Esophagus (tissue), 2 donors: Measurements from ENCODE around the gene NINL. TPM values are rescaled to one million over a fixed set of nuclear protein-coding genes. Genes with fewer than 3 reads are reported as not detected.
"Not testable (repeated sequence)": the region's sequence is repeated elsewhere in the genome, so short reads cannot be mapped to it uniquely, and the experiment has no call there.

Experiments
- H3K27ac ChIP-seq, 2 donors: one replicate each; pipeline ENCODE4 v1.5.1; 2013; ENCODE audit warnings: low read depth in 2 of 2, mild to moderate bottlenecking in 2 of 2, inconsistent platforms in 1 of 2, low read length in 1 of 2, moderate library complexity in 1 of 2
- H3K27me3 ChIP-seq, 2 donors: one replicate each; pipeline ENCODE4 v1.6.1; 2013; ENCODE audit warnings: low read length in 2 of 2, control low read depth in 1 of 2, mild to moderate bottlenecking in 1 of 2; ENCODE audit not compliant: insufficient read depth in 2 of 2, control insufficient read depth in 1 of 2
- H3K36me3 ChIP-seq, 2 donors: one replicate each; pipeline ENCODE4 v1.6.1; 2013; ENCODE audit warnings: low read length in 1 of 2; ENCODE audit not compliant: control insufficient read depth in 2 of 2, insufficient read depth in 2 of 2
- H3K4me1 ChIP-seq, 2 donors: one replicate each; pipeline ENCODE4 v1.6.1; 2013; ENCODE audit warnings: low read length in 1 of 2; ENCODE audit not compliant: control insufficient read depth in 2 of 2, insufficient read depth in 2 of 2
- H3K4me3 ChIP-seq, 2 donors: one replicate each; pipeline ENCODE4 v1.5.1; 2013; ENCODE audit warnings: low read length in 2 of 2, mild to moderate bottlenecking in 2 of 2, low read depth in 1 of 2, moderate library complexity in 1 of 2
- H3K9me3 ChIP-seq, 2 donors: one replicate each; pipeline ENCODE4 v1.6.1; 2013; ENCODE audit warnings: mild to moderate bottlenecking in 2 of 2, low read depth in 1 of 2, low read length in 1 of 2, moderate library complexity in 1 of 2; ENCODE audit not compliant: control insufficient read depth in 2 of 2, insufficient read depth in 1 of 2
- WGBS, 2 donors: extraction: QIAGEN DNeasy Blood & Tissue Kit; methylation state at CpG; one replicate each; pipeline ENCODE4 v1.1.7; 2013; 5-methylcytosine and 5-hydroxymethylcytosine counted together
- polyA plus RNA-seq, 2 donors: library from polyadenylated mRNA; stranded (reverse); fragments of 200-250 nt; gene quantifications; one replicate each; pipeline ENCODE4 v1.2.3, GENCODE V29; 2013
- donor health status: healthy with polysubstance abuse.
- donor health status: Bipolar disorder and iron deficiency.

Gene NINL
- polyA plus RNA-seq, 2 donors = 5.5 to 9.9 TPM

DNA sequence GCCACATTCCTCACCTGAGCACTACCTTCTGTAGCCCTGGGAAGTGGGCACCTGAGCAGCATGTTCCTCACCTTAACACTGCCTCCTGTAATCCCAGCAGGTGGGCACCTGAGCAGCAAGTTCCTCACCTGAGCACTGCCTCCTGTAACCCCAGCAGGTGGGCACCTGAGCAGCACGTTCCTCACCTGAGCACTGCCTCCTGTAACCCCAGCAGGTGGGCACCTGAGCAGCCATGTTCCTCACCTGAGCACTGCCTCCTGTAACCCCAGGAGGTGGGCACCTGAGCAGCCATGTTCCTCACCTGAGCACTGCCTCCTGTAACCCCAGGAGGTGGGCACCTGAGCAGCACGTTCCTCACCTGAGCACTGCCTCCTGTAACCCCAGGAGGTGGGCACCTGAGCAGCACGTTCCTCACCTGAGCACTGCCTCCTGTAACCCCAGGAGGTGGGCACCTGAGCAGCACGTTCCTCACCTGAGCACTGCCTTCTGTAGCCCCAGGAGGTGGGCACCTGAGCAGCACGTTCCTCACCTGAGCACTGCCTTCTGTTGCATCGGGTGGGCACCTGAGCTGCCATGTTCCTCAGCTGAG, 82.2 kb downstream of the NINL start:
- not testable (repeated sequence) for H3K4me3 ChIP-seq, H3K36me3 ChIP-seq, H3K27me3 ChIP-seq, H3K4me1 ChIP-seq, H3K9me3 ChIP-seq, H3K27ac ChIP-seq
- 88 to 90% methylated on average over 5 to 6 of the region's 6 CpGs for WGBS, 2 donors

DNA sequence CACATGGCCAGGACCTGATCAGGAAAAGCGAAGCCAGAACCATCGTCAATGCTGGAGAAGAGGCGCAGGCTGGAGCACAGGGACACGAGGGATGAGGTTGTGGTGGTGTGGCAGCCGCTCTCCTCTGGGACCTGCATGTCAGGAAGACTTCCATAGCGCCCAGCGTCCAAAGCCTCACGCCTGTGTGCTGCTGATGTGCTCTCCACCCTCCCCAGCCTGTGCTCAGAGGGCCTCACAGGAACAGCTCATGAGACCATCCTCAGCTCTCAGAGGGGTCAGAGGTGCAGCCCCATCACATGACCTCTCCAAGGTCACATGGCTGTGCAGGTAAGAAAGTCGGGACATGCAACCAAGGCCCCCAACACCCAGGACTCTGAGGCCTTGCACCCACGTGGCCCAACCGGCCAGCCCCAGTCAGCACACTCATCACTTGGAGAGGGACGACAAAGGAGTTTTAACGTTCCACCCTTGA, 84.4 kb downstream of the NINL start:
- H3K27me3 ChIP-seq = no peaks in the 10 kb centered on the region
- peaks cover 0 to 9% of the 10 kb centered on the region in 2 donors for H3K36me3 ChIP-seq
- no peak overlapping the region for H3K4me3 ChIP-seq
- H3K4me1 ChIP-seq = no peaks in the 10 kb centered on the region
- WGBS, 2 donors = 90 to 93% methylated on average over 13 of the region's 13 CpGs
- H3K9me3 ChIP-seq = no peaks in the 10 kb centered on the region
- H3K27ac ChIP-seq = no peak overlapping the region

DNA sequence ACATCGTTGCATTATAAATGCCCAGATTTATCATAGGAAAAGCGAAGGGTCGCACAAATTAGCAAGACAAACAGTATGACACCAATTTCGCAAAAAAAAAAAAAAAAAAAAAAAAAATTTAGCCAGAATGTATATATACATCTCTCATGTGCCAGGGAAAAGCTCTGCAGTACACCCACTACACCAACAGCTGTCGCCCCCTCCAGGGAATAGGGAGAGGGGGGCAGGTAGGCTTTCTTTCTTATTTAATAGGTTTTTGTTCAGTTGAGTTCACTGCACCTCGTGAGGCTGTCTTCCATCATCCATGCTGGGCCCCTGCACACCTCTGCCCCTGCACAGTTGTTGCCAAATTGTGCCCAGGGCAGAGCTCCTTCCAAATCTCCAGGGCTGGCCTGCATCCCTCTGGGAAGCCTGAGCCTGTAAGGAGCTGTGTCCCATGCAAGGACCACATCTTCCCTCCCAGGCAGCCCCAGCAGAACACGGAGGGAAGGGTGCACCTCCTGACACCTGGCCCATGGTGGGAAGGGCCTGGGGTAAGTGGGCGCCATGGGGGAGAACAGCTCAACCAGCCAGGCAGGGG, 85.4 kb downstream of the NINL start:
- Histone ChIP-seq H3K27me3 (no peaks in the 10 kb centered on the region), H3K36me3 (peaks cover 0 to 9% of the 10 kb centered on the region in 2 donors), H3K27ac (no peak overlapping the region), H3K4me1 (no peaks in the 10 kb centered on the region), H3K9me3 (no peaks in the 10 kb centered on the region), H3K4me3 (no peak overlapping the region)
- WGBS, 2 donors = 90 to 94% methylated on average over 8 of the region's 8 CpGs

DNA sequence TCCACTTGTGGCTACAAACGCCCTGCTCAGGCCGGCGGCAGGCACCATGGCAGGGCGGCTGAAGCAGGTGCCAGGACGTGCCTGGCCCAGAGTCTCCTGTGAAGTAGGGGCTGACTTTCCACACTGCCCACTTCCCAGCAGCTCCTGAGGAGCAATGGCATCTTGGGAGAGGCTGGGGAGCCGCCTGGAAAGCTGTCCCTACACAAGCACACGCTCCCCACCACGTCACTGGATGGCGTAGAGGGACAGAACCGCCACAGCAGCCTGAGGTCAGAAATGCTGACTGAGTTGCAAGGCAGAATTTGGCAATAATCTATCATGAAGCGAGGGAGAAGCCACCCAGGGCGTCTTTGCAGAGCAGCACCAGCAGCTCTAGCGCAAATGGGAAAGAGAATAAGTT, 86.3 kb downstream of the NINL start:
- Histone ChIP-seq H3K27ac (no peak overlapping the region), H3K4me1 (no peaks in the 10 kb centered on the region), H3K36me3 (peaks cover 0 to 9% of the 10 kb centered on the region in 2 donors), H3K27me3 (no peaks in the 10 kb centered on the region), H3K9me3 (no peaks in the 10 kb centered on the region), H3K4me3 (no peak overlapping the region)
- 88 to 89% methylated on average over 13 of the region's 13 CpGs for WGBS, 2 donors

DNA sequence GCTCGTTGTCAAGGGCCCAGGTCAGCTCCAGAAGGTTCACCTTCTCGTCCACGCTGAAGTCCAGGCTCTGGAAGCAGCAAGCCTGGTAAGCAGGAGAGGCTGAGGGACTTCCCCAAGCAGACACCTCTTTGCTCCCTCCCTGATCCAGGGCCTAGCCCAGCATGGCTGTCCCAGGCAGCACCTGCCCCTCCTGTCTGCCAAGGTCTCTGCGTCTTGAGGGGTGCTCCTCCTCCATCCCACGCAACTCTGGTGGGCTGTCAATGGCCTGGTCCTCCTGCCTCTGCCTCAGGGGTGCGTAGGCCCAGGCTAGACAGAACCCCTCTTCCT, 87.1 kb downstream of the NINL start:
- H3K27ac ChIP-seq = no peak overlapping the region
- 94 to 95% methylated on average over 6 of the region's 6 CpGs for WGBS, 2 donors
- no peak overlapping the region for H3K4me3 ChIP-seq
- no peaks in the 10 kb centered on the region for H3K9me3 ChIP-seq
- no peaks in the 10 kb centered on the region for H3K4me1 ChIP-seq
- peaks cover 0 to 5% of the 10 kb centered on the region in 2 donors for H3K36me3 ChIP-seq
- no peaks in the 10 kb centered on the region for H3K27me3 ChIP-seq

DNA sequence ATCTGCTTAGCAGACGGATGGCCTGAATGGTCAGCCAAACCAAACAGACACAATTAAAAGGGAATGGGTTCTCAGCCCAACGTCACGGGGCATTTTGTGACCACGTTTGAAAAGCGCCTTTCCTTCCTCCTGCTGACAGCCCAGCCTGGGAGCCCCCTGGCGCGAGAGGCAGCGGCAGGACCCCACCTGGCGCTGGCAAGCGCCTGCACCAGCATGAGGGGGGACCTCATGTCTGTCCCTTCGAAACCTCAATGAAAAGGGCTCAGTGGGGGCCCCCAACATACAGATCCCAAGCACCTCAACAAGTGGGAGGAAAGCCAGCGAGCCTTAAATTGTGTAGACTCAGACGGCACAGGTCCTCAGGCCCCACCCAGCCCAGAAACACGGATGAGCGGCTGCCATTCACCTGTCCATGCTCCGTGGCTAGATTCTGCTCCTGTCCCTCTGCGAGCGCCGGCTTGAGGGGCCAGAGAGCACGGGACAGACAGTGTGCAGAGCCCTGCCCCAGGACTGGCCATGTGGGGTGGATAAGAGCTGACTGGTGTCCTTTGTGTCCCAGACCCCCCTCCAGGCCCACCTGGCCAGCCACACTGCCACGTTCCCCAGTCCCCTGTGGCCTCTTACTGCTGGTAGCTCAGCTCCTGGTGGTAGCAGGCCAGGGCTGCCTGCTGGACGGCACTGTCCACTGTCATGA, 87.6 kb downstream of the NINL start:
- H3K27ac ChIP-seq = no peak overlapping the region
- no peaks in the 10 kb centered on the region for H3K4me1 ChIP-seq
- 84 to 87% methylated on average over 22 of the region's 22 CpGs for WGBS, 2 donors
- H3K9me3 ChIP-seq = no peaks in the 10 kb centered on the region
- H3K4me3 ChIP-seq = no peak overlapping the region
- H3K27me3 ChIP-seq = no peaks in the 10 kb centered on the region
- peaks cover 0 to 5% of the 10 kb centered on the region in 2 donors for H3K36me3 ChIP-seq

DNA sequence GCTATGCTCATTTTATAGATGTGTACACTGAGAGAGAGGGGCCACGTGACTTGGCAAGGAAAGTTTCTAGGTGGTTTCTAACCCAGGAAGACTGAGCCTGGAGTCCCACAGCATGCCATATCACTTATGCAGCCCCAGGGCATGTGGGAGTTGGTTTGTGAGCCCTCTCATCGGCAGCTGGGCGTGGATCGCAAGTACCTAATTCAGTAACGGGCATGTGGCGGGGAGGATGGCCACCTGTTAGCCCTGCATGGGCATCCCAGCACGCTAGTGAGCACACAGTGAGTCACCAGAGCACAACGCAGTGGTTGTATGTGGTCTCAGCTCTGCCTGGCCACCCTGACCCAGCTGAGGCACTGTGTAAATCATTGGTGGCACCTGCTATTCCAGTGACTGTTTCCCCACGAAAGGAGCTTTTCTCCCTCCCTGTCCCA, 88.3 kb downstream of the NINL start:
- 59 to 66% methylated on average over 9 of the region's 9 CpGs for WGBS, 2 donors
- Histone ChIP-seq H3K4me3 (no peak overlapping the region), H3K27ac (no peak overlapping the region), H3K4me1 (no peaks in the 10 kb centered on the region), H3K27me3 (no peaks in the 10 kb centered on the region), H3K9me3 (no peaks in the 10 kb centered on the region), H3K36me3 (peaks cover 0 to 5% of the 10 kb centered on the region in 2 donors)

DNA sequence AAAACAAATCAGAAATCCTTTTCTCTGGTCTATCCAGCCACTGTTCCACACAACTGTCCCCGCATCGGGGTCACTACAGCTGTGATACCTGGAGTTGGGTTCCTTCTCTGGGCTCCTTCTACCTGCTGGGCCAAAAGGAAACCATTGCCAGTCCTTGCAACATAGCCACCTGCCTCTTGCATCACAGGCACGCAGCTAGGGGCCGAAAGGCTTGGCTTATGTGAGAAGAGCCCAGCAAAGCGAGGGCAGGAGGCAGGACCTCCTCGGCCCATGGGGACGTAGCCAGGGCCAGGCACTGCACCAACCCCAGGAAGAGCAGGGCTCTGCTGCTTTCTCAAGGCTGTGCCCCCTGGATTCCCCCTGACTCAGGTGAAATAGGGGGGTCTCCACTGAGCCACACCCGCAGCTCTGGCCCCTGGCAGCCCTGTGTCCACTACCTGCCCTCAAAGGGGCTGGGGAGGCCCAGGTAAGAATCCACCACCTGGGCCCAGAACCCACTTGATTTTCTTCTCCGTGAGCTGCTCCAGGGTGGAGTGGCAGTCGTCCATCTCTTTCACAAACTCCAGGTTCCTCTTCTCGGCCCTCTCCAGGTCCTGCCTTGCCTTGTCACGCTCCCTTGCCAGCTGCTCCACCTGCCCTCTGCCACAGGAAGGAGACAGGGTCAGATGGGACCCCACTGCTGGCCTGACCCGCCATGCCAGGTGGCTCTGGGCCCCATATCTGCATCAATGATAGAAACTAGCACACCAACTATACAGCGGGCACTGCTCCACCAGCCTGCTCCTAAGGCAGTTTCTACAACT, 89.0 kb downstream of the NINL start:
- WGBS, 2 donors = 86 to 89% methylated on average over 14 of the region's 14 CpGs
- Histone ChIP-seq H3K9me3 (no peaks in the 10 kb centered on the region), H3K27ac (no peak overlapping the region), H3K27me3 (no peaks in the 10 kb centered on the region), H3K4me3 (no peak overlapping the region), H3K4me1 (no peaks in the 10 kb centered on the region), H3K36me3 (peaks cover 0 to 5% of the 10 kb centered on the region in 2 donors)

DNA sequence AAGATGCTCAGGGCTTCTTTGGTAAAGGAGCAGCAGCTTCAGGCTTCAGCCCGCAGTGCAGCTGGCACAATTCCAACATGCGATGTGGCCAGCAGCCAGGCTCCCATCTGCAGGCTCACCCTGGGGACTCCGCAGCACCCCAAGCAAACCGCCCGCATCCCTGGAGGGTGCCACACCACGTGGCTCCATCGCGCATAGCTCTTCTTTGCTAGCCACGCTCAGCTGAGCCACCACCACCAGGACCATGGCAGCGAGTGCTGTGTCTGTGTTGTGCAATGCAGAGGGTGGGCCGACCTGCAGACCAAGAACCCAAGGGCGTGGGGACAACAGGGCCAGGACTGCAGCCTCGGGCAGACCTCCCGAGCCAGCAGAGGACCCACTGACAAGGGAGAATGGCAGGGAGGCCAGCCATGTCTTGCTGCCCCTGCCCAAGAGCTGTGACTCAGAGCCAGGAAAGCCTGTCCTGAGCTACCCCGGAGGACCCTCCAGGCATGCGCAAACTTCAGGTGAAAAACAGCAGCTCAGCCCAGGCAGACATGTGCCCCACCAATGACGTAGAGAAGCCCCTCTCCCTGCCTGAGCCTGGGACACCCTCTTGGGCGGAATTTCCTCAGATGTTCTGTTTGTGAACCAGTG, 90.0 kb downstream of the NINL start:
- WGBS, 2 donors = 83 to 86% methylated on average over 18 of the region's 18 CpGs
- peaks cover 0 to 11% of the 10 kb centered on the region in 2 donors for H3K36me3 ChIP-seq
- no peak overlapping the region for H3K4me3 ChIP-seq
- no peaks in the 10 kb centered on the region for H3K9me3 ChIP-seq
- H3K4me1 ChIP-seq = no peaks in the 10 kb centered on the region
- H3K27ac ChIP-seq = no peak overlapping the region
- no peaks in the 10 kb centered on the region for H3K27me3 ChIP-seq
